ENCODE measurements around the gene SMPDL3B.

DNA sequence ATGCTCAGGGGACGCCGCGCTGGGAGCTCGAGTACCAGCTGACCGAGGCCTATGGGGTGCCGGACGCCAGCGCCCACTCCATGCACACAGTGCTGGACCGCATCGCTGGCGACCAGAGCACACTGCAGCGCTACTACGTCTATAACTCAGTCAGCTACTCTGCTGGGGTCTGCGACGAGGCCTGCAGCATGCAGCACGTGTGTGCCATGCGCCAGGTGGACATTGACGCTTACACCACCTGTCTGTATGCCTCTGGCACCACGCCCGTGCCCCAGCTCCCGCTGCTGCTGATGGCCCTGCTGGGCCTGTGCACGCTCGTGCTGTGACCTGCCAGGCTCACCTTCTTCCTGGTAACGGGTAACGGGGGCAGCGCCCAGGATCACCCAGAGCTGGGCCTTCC, 23.7 kb downstream of the SMPDL3B start:
- TF ChIP-seq POLR2A (IDR thresholded peaks at IDR 0.05; ENCODE audit: low read depth, low read length) = no peak
- no peak for TF ChIP-seq TAF1 (IDR thresholded peaks at IDR 0.05; ENCODE audit: low read depth, low read length)
- no peak for TF ChIP-seq POLR2AphosphoS5 (IDR thresholded peaks at IDR 0.05; ENCODE audit: low read depth, low read length)
- no peak for TF ChIP-seq PAX5 (IDR thresholded peaks at IDR 0.05; ENCODE audit: insufficient read depth, low read length, severe bottlenecking)
- TF ChIP-seq POU2F2 (IDR thresholded peaks at IDR 0.05; ENCODE audit: low read depth, low read length) = no peak
- TF ChIP-seq SPI1 (IDR thresholded peaks at IDR 0.05; ENCODE audit: low read depth, low read length) = no peak

All from GM12891 (cell line).